Gastroesophageal sphincter (tissue), 2 donors: ENCODE results near the gene ZNF627.

Experiments used
- POLR2A ChIP-seq, 2 donors: fragments of 450-650 bp; IDR thresholded peaks; one replicate each; pipeline ENCODE4 v1.6.1; 2017; ENCODE audit warnings: antibody characterized with exemption in 2 of 2, mild to moderate bottlenecking in 2 of 2, moderate library complexity in 1 of 2
- POLR2AphosphoS5 ChIP-seq: sonication (generic); formaldehyde crosslinking; IDR thresholded peaks from one replicate; pipeline ENCODE4 v1.6.1; 2017; ENCODE audit warnings: antibody characterized with exemption

DNA sequence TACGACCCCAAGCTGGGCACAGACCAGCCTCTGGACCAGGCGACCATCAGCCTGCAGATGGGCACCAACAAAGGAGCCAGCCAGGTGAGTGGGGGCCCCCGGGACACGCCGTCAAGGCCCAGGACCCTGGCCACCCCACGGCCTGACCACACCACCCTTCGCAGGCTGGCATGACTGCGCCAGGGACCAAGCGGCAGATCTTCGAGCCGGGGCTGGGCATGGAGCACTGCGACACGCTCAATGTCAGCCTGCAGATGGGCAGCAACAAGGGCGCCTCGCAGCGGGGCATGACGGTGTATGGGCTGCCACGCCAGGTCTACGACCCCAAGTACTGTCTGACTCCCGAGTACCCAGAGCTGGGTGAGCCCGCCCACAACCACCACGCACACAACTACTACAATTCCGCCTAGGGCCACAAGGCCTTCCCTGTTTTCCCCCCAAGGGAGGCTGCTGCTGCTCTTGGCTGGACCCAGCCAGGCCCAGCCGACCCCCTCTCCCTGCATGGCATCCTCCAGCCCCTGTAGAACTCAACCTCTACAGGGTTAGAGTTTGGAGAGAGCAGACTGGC, 47.8 kb upstream of the ZNF627 start:
- TF ChIP-seq POLR2A (IDR thresholded peaks at IDR 0.05) (no peak), POLR2AphosphoS5 (peak; percentile 21)
